Mesenchymal stem cell (in vitro differentiated cells and primary cell): Measurements from ENCODE around the gene LRRIQ1.
A peak's percentile ranks its signal among the peaks of the same experiment; 100 is the strongest.

Source experiments
- DNase-seq: peaks from one replicate; pipeline ENCODE4 v3.0.0-alpha.2; 2013
- H2AFZ ChIP-seq: one replicate; pipeline ENCODE4 v1.6.1; 2013; ENCODE audit warnings: low read depth, mild to moderate bottlenecking, control low read depth, inconsistent platforms, low read length, moderate library complexity
- H2AK5ac ChIP-seq: 2 replicates; pipeline ENCODE4 v1.6.1; 2013; ENCODE audit warnings: low read length, moderate library complexity, mild to moderate bottlenecking, inconsistent platforms; ENCODE audit not compliant: severe bottlenecking
- H2BK120ac ChIP-seq: one replicate; pipeline ENCODE4 v1.6.1; 2013; ENCODE audit warnings: low read depth, mild to moderate bottlenecking, inconsistent platforms, low read length, moderate library complexity
- H2BK12ac ChIP-seq, 2 experiments: one replicate each; pipeline ENCODE4 v1.6.1; 2013; ENCODE audit warnings: inconsistent platforms in 2 of 2, low read length in 2 of 2, mild to moderate bottlenecking in 2 of 2, moderate library complexity in 2 of 2, control low read depth in 1 of 2
- H2BK15ac ChIP-seq: one replicate; pipeline ENCODE4 v1.6.1; 2013; ENCODE audit warnings: mild to moderate bottlenecking, low read depth, inconsistent platforms; ENCODE audit not compliant: poor library complexity, severe bottlenecking
- H2BK5ac ChIP-seq: 2 replicates; pipeline ENCODE4 v1.6.1; 2013; ENCODE audit warnings: low read depth, mild to moderate bottlenecking, low read length, control low read depth, inconsistent platforms; ENCODE audit not compliant: poor library complexity, severe bottlenecking
- H3K14ac ChIP-seq, 2 experiments: one replicate each; pipeline ENCODE4 v1.6.1; 2013; ENCODE audit warnings: inconsistent platforms in 2 of 2, low read length in 2 of 2, control low read depth in 1 of 2, mild to moderate bottlenecking in 1 of 2, moderate library complexity in 1 of 2
- H3K18ac ChIP-seq, 2 experiments: one replicate each; pipeline ENCODE4 v1.6.1; 2013; ENCODE audit warnings: inconsistent platforms in 2 of 2, low read length in 2 of 2, control low read depth in 1 of 2, low read depth in 1 of 2, mild to moderate bottlenecking in 1 of 2
- H3K23ac ChIP-seq, 2 experiments: one replicate each; pipeline ENCODE4 v1.6.1; 2013; ENCODE audit warnings: inconsistent platforms in 2 of 2, low read length in 2 of 2, mild to moderate bottlenecking in 2 of 2, moderate library complexity in 2 of 2, control low read depth in 1 of 2
- H3K27ac ChIP-seq: 2 replicates; pipeline ENCODE4 v1.5.1; 2013; ENCODE audit warnings: mild to moderate bottlenecking, moderate library complexity, low read length, control low read depth, inconsistent platforms; ENCODE audit not compliant: poor library complexity, severe bottlenecking
- H3K27me3 ChIP-seq, 2 experiments: 2 replicates each; pipeline versions ENCODE4 v1.6.1 to v1.7.0; 2013; ENCODE audit warnings: low read length in 2 of 2, mild to moderate bottlenecking in 2 of 2, moderate library complexity in 2 of 2, control low read depth in 1 of 2, inconsistent platforms in 1 of 2; ENCODE audit not compliant: control insufficient read depth in 1 of 2, insufficient read depth in 1 of 2
- H3K36me3 ChIP-seq, 2 experiments: 2 replicates each; pipeline versions ENCODE4 v1.6.1 to v1.7.0; 2013; ENCODE audit warnings: low read length in 2 of 2, control low read depth in 1 of 2, inconsistent platforms in 1 of 2, low read depth in 1 of 2, mild to moderate bottlenecking in 1 of 2; ENCODE audit not compliant: insufficient read depth in 2 of 2, control insufficient read depth in 1 of 2
- H3K4ac ChIP-seq, 2 experiments: one replicate each; pipeline ENCODE4 v1.6.1; 2013; ENCODE audit warnings: inconsistent platforms in 2 of 2, low read length in 2 of 2, mild to moderate bottlenecking in 2 of 2, moderate library complexity in 2 of 2, control low read depth in 1 of 2, low read depth in 1 of 2
- H3K4me1 ChIP-seq: 2 replicates; pipeline ENCODE4 v1.6.1; 2013; ENCODE audit warnings: low read depth, low read length, control low read depth; ENCODE audit not compliant: control insufficient read depth, insufficient read depth
- H3K4me2 ChIP-seq: 2 replicates; pipeline ENCODE4 v1.6.1; 2013; ENCODE audit warnings: low read length, mild to moderate bottlenecking, inconsistent platforms; ENCODE audit not compliant: poor library complexity, severe bottlenecking
- H3K4me3 ChIP-seq, 2 experiments: 2 replicates each; pipeline versions ENCODE4 v1.5.1 to v1.7.0; 2013; ENCODE audit warnings: low read length in 2 of 2, mild to moderate bottlenecking in 2 of 2, control low read depth in 1 of 2, low read depth in 1 of 2; ENCODE audit not compliant: insufficient read depth in 1 of 2
- H3K79me1 ChIP-seq: replicated peaks from 2 replicates; pipeline ENCODE4 v1.6.1; 2013; ENCODE audit warnings: mild to moderate bottlenecking, control low read depth, low read length, inconsistent platforms; ENCODE audit not compliant: poor library complexity, severe bottlenecking
- H3K9ac ChIP-seq: 2 replicates; pipeline ENCODE4 v1.7.0; 2013; ENCODE audit warnings: mild to moderate bottlenecking, low read length, moderate library complexity
- H3K9me3 ChIP-seq: 2 replicates; pipeline ENCODE4 v1.7.0; 2013; ENCODE audit warnings: mild to moderate bottlenecking, low read length; ENCODE audit not compliant: control insufficient read depth
- H4K8ac ChIP-seq: one replicate; pipeline ENCODE4 v1.6.1; 2013; ENCODE audit warnings: inconsistent platforms, mild to moderate bottlenecking, low read length, moderate library complexity
- H4K91ac ChIP-seq: one replicate; pipeline ENCODE4 v1.6.1; 2013; ENCODE audit warnings: mild to moderate bottlenecking, low read length, inconsistent platforms
- WGBS: methylation state at CpG from one replicate; pipeline ENCODE4 v1.1.7; 2013; ENCODE audit warnings: mixed read lengths; 5-methylcytosine and 5-hydroxymethylcytosine counted together

The LRRIQ1 gene

DNA sequence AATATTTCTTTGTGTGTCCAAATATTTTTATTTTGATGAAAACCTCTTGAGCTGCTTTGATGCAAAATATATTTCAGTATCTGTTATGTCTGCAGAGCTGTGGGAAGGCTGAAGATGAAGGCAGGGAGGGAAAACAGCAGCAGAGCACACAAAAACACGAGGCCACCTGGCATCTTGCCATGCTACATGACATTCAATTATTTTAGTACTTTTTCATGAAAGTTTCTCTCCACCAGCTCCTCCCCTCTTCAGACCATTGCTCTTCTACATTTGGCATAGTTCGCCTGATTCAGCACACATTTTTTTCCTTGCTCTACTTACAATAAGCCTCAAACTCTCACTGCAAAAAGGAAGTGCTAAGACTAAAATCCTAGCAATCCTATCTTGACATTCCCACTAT lies 239.2 kb downstream of the LRRIQ1 start:
- Histone ChIP-seq H2BK12ac (no peak overlapping the region), H4K91ac (no peak overlapping the region), H2BK15ac (no peak overlapping the region), H2AFZ (no peak overlapping the region), H3K79me1 (no peaks in the 10 kb centered on the region), H3K27me3 (peaks cover 68 to 81% of the 10 kb centered on the region in 2 experiments), H4K8ac (no peak overlapping the region), H3K9ac (no peak overlapping the region), H3K36me3 (peaks cover 0 to 3% of the 10 kb centered on the region in 2 experiments), H3K4me3 (no peak overlapping the region), H2AK5ac (no peak overlapping the region), H3K23ac (no peak overlapping the region), H3K4ac (no peak overlapping the region), H3K4me2 (no peak overlapping the region), H3K27ac (no peak overlapping the region), H2BK5ac (no peak overlapping the region), H3K18ac (no peak overlapping the region), H3K4me1 (peaks cover 16% of the 10 kb centered on the region), H3K9me3 (no peaks in the 10 kb centered on the region), H3K14ac (no peak overlapping the region), H2BK120ac (no peak overlapping the region)
- 2% methylated on average over 2 of the region's 2 CpGs for WGBS
- no peak for DNase-seq

- Histone ChIP-seq H3K18ac (no peak overlapping the region), H3K9ac (no peak overlapping the region), H3K14ac (no peak overlapping the region), H2BK5ac (no peak overlapping the region), H2BK120ac (no peak overlapping the region), H2BK12ac (no peak overlapping the region), H2AFZ (no peak overlapping the region), H3K27ac (no peak overlapping the region), H3K4me1 (peaks cover 16% of the 10 kb centered on the region), H3K36me3 (peaks cover 0 to 3% of the 10 kb centered on the region in 2 experiments), H3K9me3 (no peaks in the 10 kb centered on the region), H4K91ac (no peak overlapping the region), H2AK5ac (no peak overlapping the region), H3K4me2 (no peak overlapping the region), H4K8ac (no peak overlapping the region), H3K23ac (no peak overlapping the region), H2BK15ac (no peak overlapping the region), H3K4me3 (no peak overlapping the region), H3K79me1 (no peaks in the 10 kb centered on the region), H3K4ac (no peak overlapping the region), H3K27me3 (peaks cover 73 to 88% of the 10 kb centered on the region in 2 experiments)
- no peak for DNase-seq
- no CpG with 5 or more reads among the region's 3 CpGs for WGBS
These were observed 241.0 kb downstream of the LRRIQ1 start for GRCh38 chr12:85277191-85277590.

DNA sequence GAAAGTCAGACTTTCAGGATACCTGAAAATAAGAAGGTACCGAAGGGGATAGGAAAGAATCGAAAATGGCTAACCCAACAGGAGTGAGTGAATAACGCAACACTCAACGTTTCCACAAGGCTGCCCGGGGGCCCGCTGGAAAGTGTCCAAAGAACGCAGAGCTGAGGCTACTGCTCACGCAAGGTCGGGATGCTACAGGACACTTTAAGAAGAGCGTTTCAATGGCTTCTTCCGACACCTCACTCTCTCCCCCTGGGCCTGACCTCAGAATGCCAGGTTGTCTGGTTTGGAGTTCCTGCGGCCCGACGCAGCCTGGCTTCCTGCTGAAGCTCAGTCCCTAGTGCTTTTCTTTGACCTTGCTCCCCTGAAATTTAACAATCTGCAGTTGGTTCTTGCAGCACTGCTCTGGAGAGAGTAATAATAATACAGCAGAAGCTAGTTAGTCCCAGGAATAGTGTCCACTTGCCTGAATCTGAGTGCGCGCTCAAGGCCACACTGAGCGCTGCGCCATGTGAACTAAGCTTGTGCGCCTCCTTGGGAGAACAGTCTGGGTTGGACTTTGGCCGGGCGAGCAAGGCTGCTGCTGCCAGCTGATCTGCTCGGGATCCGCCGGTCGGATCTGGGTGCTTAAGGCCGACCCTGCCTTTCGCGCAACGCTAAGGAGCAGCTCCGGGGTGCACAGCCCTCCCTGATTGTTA lies 241.9 kb downstream of the LRRIQ1 start:
- no peak overlapping the region for H3K18ac ChIP-seq
- no peak overlapping the region for H2BK120ac ChIP-seq
- H2BK15ac ChIP-seq: no peak overlapping the region
- H3K4me1 ChIP-seq: peaks cover 16% of the 10 kb centered on the region
- no peak overlapping the region for H3K4ac ChIP-seq
- no peak overlapping the region for H4K8ac ChIP-seq
- no peak overlapping the region for H2AFZ ChIP-seq
- no peak overlapping the region for H2BK5ac ChIP-seq
- H2AK5ac ChIP-seq: no peak overlapping the region
- no peaks in the 10 kb centered on the region for H3K9me3 ChIP-seq
- H3K14ac ChIP-seq: no peak overlapping the region
- no peak overlapping the region for H3K27ac ChIP-seq
- DNase-seq: no peak
- WGBS: 31% methylated on average over 30 of the region's 30 CpGs
- no peak overlapping the region for H4K91ac ChIP-seq
- H3K4me2 ChIP-seq: no peak overlapping the region
- no peak overlapping the region for H2BK12ac ChIP-seq
- no peak overlapping the region for H3K23ac ChIP-seq
- H3K36me3 ChIP-seq: peaks cover 0 to 3% of the 10 kb centered on the region in 2 experiments
- H3K4me3 ChIP-seq: no peak overlapping the region
- no peaks in the 10 kb centered on the region for H3K79me1 ChIP-seq
- peaks cover 68 to 83% of the 10 kb centered on the region in 2 experiments for H3K27me3 ChIP-seq
- no peak overlapping the region for H3K9ac ChIP-seq

DNA sequence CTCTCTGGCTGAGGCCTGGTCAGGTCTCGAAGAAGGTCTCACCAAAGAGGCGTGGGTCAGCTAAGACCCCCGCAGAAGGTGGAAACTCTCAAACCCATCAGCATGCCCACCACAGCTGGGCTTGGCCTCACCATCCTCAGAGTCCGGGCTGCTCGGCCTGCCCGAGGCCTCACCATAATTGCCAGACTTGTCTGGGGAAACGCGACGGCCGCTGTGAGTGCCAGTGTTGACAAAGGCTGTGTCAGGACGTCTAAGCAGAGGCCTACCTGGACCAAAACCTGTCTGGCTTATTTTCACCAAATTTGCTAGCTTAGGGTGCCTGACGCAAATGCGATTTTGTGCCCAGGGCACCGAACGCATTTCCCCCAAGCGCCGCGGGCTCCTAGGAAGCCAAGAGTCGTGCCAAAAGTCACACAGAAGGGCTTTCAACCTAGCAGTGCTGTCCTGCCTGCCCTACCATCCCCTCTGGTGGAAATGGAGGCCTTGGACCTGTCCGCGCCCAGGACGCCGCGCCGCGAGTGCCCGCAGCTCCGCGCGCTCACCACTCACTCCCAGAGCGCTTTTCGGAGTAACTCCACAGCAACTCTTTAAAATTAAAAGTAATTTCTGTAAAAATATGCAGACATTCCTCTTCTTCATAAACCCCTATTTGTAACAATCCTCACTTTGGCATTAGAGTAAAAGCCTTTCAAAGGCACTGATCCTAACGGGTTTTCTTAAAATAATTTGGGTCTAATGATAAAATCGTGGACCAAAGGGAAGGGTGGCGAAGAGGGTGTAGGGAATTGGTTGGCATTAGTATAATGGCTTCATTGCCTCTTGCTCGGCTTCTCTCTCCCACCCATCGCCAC lies 242.7 kb downstream of the LRRIQ1 start:
- no peak overlapping the region for H2AK5ac ChIP-seq
- H3K9ac ChIP-seq: peak overlapping the region; percentile 97
- no peak overlapping the region for H2BK12ac ChIP-seq
- no peak overlapping the region for H3K23ac ChIP-seq
- H3K79me1 ChIP-seq: no peaks in the 10 kb centered on the region
- 20% methylated on average over 30 of the region's 37 CpGs for WGBS
- H2BK15ac ChIP-seq: no peak overlapping the region
- H3K27me3 ChIP-seq: peaks cover 64 to 79% of the 10 kb centered on the region in 2 experiments
- peak overlapping the region; percentile 67 for H3K4me2 ChIP-seq
- no peak overlapping the region for H2BK5ac ChIP-seq
- H3K4me1 ChIP-seq: peaks cover 13% of the 10 kb centered on the region
- no peak overlapping the region for H4K91ac ChIP-seq
- H2BK120ac ChIP-seq: no peak overlapping the region
- no peak overlapping the region for H3K27ac ChIP-seq
- no peaks in the 10 kb centered on the region for H3K9me3 ChIP-seq
- H3K36me3 ChIP-seq: peaks cover 0 to 3% of the 10 kb centered on the region in 2 experiments
- no peak overlapping the region for H3K4ac ChIP-seq
- H3K4me3 ChIP-seq: peak overlapping the region in 1 of 2 experiments; percentile 98
- no peak overlapping the region for H3K18ac ChIP-seq
- H3K14ac ChIP-seq: no peak overlapping the region
- H4K8ac ChIP-seq: no peak overlapping the region
- no peak overlapping the region for H2AFZ ChIP-seq
- peak; percentile 5 for DNase-seq
